Esophagus squamous epithelium (tissue), 4 donors: ENCODE data around the gene COX6A1.

ENCODE experiments used
- POLR2A ChIP-seq, 4 donors: fragments of 450-650 bp; IDR thresholded peaks; one replicate each; pipeline ENCODE4 v1.6.1; 2017; ENCODE audit warnings: antibody characterized with exemption in 4 of 4, mild to moderate bottlenecking in 4 of 4, moderate library complexity in 3 of 4
- TF ChIP-seq, protein P1 (sequence below), 6 experiments: fragments of 450-650 bp in 4 of 6; fragments of 200-600 bp in 2 of 6; sonication (generic) in 2 of 6; IDR thresholded peaks; one replicate each; pipeline ENCODE4 v1.5.1; 2016 to 2019; ENCODE audit warnings: antibody characterized with exemption in 6 of 6, mild to moderate bottlenecking in 4 of 6, moderate library complexity in 4 of 6

DNA sequence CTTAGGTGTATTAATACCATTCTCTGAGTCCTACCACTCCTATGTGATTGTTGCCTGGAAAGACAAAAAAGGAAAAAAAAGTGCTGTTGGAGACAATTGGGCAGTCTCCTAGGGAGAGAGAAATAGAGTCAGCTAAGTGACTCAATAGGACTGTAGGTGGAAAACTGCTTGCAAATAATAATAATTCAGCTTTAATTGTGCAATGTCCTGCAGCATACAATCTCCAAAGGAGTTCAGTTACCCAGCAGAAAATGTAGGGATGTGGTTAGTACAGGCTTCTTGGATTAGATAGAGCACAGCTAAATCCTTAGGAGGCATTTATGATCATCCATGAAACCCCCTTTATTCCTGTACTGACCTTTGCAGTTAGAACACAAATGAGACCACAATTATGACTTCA lies 34.6 kb downstream of the COX6A1 start:
- TF ChIP-seq, protein P1, sequence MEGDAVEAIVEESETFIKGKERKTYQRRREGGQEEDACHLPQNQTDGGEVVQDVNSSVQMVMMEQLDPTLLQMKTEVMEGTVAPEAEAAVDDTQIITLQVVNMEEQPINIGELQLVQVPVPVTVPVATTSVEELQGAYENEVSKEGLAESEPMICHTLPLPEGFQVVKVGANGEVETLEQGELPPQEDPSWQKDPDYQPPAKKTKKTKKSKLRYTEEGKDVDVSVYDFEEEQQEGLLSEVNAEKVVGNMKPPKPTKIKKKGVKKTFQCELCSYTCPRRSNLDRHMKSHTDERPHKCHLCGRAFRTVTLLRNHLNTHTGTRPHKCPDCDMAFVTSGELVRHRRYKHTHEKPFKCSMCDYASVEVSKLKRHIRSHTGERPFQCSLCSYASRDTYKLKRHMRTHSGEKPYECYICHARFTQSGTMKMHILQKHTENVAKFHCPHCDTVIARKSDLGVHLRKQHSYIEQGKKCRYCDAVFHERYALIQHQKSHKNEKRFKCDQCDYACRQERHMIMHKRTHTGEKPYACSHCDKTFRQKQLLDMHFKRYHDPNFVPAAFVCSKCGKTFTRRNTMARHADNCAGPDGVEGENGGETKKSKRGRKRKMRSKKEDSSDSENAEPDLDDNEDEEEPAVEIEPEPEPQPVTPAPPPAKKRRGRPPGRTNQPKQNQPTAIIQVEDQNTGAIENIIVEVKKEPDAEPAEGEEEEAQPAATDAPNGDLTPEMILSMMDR (IDR thresholded peaks at IDR 0.05), result no peak
- no peak for TF ChIP-seq POLR2A (IDR thresholded peaks at IDR 0.05)
